SW480 (cell line): Measurements from ENCODE around the gene CIAO1.
A peak's percentile ranks its signal among the peaks of the same experiment; 100 is the strongest.
"Not testable (repeated sequence)": the region's sequence is repeated elsewhere in the genome, so short reads cannot be mapped to it uniquely, and the experiment has no call there.

Experiments
- DNase-seq: peaks from one replicate; pipeline ENCODE4 v3.0.0-alpha.2; 2016; ENCODE audit warnings: low spot score

The CIAO1 gene

DNA sequence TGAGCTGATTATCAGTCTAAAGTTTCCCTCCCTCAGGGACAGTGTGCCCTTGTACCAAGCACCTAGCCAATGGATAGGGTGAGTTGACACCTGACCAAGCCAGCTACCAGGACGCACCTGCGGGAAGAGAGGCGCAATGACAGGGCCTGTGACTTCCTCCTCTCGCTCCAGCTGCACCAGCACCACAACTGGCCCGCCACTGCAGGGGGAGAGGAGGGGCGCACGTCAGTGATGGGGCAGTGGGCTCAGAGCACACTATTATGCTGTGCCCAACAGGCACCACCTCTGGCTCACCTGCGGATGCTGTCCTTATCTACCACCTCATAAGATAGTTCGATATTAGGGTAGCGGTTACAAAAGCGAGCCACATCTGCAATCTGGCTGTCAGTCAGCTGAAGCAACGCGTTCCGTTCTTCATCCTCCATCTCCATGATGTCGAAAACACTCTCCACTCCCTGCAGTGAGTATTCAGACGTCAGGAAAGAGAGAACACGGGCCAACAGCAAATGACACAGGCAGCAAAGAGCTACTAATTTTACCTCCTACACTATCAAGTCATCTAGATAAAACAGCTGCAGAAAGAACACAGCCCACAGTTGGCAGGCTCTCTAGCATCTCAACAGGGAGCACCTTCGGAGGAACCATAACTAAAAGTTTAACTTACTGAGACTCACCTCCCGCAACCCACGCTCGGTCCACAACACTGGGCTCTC is 10.9 kb downstream of the CIAO1 start:
- DNase-seq, result no peak

DNA sequence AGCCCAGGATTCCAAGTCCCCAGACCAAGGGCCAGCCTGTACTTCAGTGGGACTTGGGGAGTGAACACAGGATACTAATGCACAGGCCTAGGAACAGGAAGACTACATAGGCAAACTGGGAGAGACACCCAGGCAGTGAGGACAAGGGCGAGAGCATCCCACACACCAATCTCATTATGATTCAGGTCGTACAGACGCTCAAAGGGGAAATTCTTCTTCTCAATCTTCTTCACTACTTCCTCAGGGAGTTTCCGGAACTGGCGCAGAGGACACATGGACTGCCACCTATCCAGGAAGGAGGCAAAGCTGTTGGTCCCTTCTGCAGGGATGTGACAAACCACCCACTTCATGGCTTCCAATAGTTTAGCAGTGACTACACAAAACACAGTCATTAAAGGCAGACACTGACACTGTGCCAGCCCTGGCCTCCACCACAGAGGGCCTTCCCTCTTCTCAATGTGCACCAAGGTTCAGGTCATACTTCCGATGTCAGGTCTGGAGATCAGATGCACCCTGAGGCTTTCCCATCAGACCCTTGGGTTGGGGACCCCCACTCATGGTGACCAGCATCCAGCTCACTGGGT is 21.3 kb downstream of the CIAO1 start:
- DNase-seq, result no peak

DNA sequence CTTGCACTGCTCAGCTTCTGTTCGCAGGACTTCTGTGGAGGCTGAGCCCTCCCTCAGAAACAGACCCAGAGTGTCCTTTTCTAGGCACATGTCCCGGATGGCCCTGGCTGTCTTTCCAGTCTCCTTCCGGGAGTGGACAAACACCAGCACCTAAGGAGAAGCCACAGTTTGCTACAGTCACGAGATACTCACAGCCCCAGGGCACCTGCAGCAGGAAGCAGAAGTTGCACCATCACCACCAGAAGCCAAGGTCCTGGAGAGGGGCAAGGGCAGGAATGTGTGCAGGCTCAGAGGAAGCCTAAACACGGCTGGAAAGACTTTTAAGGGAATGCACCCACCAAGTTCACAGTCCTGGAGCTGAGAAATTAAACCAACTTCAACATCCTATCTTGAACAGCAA is 25.7 kb downstream of the CIAO1 start:
- no peak for DNase-seq

DNA sequence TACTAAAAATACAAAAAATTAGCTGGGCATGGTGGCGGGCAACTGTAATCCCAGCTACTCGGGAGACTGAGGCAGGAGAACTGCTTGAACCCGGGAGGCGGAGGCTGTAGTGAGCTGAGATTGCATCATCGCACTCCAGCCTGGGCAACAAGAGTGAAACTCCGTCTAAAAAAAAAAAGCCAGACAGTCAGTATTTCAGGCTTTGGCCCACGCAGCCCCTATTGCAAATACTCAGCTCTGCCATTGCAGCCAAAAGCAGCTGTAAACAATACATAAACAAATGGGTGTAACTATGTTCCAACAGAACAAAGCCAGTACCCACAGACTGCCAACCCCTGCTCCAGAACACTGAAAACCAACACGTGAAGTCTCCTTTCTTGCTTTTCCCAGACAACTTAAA is 28.2 kb downstream of the CIAO1 start:
- DNase-seq, result not testable (repeated sequence)

DNA sequence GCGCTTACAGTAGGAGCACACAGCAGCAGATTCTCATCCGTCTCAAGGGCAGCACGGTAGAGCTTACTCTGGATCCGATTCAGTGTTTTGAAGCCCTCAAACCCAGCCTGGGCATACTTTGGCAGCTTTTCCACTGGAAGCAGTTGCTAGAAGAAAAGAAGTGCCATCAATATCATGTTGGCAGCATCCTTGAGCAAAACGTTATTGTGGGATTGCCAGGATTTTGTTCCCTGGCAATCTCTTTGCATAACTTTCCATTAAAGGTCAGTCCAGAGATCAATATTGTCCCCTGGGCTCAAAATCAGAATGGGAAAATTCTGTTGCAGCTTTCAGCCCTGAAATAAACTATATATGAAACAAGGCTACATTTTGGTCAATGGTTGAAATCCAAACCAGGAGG is 30.9 kb downstream of the CIAO1 start:
- DNase-seq, result no peak

DNA sequence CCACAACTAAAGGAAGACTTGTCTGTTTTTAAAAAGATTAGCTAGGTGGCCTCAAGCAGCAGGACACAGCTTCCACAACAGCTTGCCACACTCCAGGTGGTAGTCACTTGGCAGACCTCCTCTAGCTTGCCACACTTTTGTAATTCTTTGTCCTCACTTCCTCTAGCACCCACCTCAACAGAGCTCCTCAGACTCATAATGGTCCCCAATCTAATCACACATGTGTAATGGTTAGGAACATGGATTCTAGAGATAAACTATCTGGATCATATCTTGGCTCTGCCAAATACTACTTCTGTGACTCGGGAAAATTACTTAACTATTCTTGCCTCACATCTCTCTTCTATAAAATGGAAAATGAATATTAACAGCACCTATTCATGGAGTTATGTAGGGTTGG is 35.8 kb downstream of the CIAO1 start:
- DNase-seq, result no peak

DNA sequence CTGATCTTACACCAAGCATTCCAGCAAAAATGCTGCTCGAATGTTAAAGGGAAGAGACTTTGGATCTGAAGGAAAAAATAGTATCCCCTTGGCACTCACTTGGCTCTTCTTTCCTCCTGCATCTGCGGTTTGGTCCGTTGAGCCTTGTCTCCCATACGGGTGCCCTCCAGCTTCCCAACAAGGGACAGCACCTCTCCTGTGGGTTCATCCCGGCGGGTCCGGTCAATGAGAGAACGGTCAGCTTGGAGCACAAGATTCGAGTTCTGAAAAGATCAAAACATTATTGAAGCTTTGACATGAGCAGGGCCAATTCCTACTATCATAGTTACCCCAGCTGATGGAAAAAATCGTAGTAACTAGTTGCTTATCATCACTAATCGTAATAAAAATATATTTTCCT is 38.6 kb downstream of the CIAO1 start:
- DNase-seq, result no peak

DNA sequence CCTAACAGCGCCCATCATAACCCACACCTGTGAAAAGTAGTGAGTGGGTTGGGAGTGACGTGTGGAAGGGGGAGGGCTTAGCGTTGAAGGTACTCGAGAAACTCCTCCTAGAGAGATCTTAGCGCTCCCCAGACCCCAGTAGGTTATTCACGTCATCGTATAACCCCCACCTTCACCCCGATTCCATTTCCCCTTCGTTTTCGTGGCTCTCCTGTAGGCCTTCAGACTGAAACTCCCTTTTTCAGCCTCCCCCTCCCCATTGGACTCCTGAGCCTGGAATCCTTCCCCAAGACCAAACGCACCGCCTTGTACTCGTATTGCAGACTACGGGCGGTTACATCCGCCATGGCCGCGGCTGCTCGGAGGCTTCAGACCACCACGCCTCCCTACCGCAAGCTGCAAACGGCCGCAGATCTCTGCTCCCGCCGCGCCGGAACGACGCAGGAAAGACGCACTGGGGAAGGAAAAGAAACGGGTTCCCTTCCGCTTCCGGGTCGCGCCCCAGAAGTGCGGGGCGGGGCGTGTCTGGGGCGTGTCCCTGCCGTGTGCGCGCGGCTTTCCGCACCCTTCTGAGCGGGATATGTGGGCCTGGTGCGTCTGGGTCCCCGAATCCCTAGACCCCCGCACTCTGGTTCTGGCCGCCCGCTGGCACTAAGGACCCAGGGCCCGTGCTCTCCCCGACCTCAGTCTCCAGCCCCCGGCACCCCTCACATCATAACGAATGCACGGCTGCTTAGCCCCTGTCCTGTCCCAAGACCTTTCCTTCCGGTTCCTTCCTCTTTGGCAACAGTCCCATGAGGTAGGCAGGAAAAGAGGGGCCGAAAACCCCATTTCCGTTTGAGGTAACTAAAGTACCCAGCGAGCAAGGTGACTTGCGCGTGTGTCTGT is 39.3 kb downstream of the CIAO1 start, which contains the start of gene SNRNP200:
SNRNP200 (minus strand) TSS at position 456 of the 888 bp plus-strand sequence; CDS start at position 347, 109 bp downstream.
- DNase-seq, result peak; percentile 93

DNA sequence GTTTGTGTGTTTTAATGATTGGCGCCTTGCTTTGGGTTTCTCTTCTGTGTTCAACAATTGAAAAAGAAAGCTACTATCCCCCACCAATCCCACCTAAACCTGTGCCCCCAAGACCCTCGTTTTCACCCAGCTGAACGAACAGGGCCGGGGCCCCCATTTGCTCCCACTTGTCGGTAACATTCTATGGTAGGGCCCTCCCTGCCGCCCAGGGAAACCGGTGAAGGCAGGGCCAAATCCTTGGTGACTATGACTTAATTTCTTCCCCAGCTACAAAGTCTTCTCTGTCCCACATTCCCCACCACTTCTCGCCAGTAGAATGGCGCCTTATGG is 39.9 kb downstream of the CIAO1 start:
- no peak for DNase-seq

DNA sequence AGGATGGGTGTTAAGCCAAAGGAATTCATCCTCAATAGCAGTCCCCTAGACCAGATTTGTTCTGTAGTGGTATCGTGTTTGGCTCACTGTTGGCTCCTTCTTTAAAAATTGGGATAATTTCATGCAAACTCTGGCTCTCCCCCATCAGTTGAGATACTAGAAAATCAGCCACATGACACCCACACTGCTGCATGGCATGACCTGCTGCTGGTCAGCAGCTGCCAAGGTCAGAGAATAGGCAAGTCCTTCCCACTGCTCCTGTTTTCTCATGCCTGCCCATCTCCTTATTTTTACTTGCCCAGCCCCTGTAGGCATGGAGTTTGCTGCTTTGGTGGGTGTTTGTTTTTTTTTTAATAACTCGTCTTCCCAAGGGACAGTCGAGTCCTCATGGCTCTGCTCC is 40.3 kb downstream of the CIAO1 start:
- DNase-seq, result no peak

DNA sequence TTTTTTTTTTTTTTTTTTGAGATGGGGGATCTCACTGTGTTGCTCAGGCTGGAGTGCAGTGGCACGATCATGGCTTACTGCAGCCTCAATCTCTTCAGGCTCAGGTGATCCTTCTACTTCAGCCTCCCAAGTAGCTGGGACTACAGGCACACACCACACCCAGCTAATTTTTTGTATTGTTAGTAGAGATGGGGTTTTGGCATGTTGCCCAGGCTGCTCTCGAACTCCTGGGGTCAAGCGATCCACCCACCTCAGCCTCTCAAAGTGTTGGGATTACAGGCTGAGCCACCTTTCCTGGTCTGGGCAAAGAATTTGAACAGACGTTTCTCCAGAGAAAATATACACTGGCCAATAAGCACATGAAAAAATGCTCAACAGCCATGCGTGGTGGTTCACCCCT is 42.2 kb downstream of the CIAO1 start:
- DNase-seq, result no peak

DNA sequence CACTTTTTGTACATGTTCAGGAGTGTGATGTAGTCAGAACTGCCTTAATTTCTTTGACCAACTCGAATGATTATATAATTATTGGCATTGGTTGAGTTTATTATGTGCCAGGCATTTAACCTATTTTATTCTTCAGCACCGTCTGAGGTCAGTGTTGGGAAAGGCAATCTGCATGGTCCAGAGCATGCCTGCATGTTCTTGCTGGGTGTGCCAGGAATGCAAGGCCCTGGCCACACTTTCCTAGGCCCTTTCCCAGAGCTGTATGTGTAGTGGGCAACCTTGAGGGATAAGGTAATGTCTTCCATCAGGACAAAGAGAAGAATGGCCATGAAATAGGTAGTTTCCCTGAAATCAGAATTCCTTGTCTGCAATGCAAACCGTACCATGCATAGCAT is 49.0 kb downstream of the CIAO1 start:
- no peak for DNase-seq

DNA sequence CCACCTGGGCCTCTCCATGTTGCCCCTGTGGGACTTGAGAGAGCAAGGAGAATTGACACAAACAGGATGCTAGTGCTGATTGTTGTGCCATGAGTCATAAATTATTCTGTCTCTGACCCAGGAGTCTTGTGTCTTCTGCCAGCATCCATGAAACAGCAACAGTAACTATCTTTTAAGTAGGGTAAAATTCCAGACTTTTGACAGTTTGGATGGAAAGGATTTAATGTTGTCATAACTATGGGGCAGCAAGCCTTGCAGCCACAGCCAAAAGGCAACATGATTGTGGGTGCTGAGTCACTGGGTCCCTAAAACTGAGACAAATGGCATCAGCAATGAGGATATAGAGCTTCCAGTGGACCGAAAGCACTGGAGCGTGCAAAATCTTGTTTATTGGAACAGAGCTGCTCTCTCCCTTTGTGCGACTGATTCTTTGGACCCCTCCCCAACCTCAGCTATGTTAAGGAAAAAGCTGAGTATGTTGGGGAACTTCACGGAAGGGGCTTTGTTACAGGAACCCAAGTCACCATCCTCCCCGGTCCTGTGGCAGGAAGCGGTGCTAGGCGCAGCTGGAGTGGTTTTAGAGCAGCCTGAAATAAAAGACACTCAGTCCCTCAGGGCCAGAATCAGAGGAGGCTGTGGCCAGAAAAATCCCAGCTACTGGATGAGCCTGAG is 49.5 kb downstream of the CIAO1 start:
- peak; percentile 31 for DNase-seq

DNA sequence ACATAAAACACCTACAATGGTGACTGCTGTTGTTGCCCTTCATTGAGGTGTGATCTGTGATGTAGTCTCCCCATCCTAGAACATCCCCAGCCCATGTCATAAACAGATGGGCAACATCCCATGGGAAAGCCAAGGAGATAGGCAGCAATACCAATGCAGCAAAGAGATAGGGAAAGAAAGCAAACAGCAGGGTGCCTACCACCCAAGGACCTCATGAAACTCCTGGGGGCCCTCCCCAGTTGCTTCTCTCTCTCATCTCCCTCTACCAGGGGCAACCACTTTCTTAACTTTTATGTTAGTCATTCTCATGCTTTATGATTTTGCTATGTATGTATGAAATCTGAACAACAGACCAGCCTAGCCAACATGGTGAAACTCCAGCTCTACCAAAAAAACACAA is 51.0 kb downstream of the CIAO1 start:
- no peak for DNase-seq

DNA sequence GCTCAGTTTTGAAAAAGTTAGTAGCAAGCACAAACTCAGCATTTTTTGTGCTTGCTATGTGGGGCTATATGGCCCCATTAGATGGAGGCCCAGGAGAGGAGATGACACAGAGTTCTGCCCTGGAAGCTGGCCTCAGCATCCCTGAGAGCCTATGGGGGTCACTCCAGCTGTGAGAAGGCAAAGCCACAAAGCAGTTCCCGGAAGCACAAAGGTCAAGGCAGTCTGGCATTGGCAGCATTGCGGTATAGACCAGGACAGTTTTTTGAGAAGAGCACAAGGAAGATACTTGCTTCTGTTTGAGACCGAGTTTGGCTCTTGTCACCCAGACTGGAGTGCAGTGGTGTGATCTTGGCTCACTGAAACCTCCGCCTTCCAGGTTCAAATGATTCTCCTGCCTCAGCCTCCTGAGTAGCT is 51.6 kb downstream of the CIAO1 start:
- DNase-seq, result no peak

DNA sequence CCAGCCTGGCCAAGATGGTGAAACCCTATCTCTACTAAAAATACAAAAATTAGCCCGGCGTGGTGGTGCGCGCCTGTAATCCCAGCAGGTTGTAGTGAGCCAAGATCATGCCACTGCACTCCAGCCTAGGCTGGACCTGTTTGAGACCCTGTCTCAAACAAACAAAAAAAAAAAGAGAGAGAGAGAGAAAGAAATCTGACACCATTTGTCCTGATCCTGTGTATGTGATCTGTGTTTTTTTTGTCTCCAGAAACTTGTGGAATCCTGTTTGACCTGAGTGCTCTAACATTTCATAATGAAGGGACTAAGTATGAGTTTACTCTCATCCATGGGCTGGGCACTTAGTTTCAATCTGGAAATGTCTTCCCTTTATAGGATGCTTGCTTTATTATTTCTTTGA is 52.7 kb downstream of the CIAO1 start:
- no peak for DNase-seq

DNA sequence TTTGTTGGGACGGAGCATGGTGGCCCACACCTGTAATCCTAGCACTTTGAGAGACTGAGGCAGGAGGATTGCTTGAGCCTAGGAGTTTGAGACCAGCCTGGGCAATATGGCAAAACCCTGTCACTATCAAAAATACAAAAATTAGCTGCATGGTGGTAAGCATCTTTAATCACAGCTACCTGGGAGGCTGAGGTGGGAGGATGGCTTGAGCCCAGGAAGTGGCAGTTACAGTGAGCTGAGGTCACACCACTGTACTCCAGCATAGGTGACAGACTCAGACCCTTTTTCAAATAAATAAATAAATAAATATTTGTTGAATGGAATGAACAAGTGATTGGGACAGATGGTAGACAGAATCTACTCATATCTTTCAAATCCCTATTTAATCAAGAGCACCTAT is 53.4 kb downstream of the CIAO1 start:
- DNase-seq, result no peak

DNA sequence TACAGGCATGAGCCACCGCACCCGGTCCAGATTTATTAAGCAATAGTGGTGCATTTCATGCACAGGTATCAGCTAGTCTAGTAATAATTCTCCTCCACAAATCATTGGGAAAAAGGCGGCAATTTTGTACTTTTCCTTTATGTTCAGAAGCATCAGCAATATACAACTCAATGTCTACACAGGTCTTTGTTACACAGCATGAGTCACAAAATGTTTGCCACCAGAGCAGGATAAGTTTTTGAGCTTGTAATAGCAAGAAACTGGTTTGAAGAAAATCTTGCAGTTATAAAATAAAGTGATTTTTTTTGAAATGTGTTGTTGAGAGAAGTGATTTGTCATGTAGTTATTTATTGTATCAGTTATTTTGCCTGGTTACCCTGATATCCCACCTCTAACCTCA is 54.3 kb downstream of the CIAO1 start:
- no peak for DNase-seq

DNA sequence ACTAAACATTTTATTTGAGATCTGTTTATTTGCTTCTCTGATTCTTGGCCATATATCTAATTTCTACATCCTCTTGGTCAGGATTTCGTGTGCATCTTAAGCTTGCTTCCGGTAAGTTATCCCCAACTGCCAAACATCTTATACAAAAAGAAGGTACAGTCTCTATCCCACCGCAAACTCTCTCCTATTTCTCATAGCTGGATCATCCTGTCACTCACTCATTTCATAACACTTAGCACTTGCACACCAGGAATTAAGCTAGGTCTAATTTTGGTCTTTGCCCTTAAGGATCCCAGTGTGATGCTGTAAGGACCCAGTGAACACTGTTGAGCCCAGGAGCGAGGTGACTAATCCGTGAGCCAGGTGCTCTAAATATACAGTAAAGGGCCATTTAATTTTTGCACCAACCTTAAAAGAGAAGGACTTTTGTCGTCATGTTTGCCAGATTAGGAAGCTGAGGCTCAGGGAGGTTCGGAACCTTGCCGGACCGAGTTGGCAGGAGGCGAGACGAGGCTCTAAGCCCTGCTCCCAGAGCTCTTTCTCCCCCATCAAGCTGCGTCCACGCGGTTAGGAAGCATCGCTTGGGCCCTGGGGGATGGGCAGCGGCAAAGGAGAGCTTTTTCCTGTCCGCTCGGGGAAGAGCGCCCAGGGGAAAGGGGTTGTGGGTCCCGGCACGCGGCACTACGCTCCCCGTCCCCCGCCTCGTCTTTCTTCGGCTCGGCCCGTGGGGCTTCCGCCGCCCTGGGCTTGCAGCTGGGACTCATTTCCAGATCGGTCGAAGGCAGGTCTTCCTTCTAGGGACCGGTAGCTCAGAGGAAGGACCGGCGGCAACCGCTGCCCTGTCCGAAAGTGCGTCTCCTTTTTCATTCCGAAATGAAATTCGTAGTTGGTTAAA is 55.0 kb downstream of the CIAO1 start:
- peak; percentile 67 for DNase-seq
